HepG2 (cell line): ENCODE data around the gene RNASE4. TPM values are rescaled to one million over a fixed set of nuclear protein-coding genes. Genes with fewer than 3 reads are reported as not detected.

ENCODE experiments used
- ARID5B ChIP-seq: IDR thresholded peaks from 2 replicates; pipeline ENCODE4 v1.4.0; 2020; ENCODE audit warnings: mild to moderate bottlenecking, missing genetic modification reagents
- CEBPG ChIP-seq: IDR thresholded peaks from 2 replicates; pipeline ENCODE4 v1.6.1; 2016
- FOXK1 ChIP-seq: sonication (generic); formaldehyde crosslinking; IDR thresholded peaks from 2 replicates; pipeline ENCODE4 v1.4.0; 2020; ENCODE audit warnings: low read depth, missing genetic modification reagents, borderline replicate concordance
- GABPA ChIP-seq, 2 experiments: IDR thresholded peaks; 2 replicates each; pipeline ENCODE4 v1.6.1; 2011 to 2016; ENCODE audit warnings: low read depth in 2 of 2, low read length in 1 of 2, missing biosample characterization in 1 of 2, missing genetic modification characterization in 1 of 2
- KDM3A ChIP-seq: IDR thresholded peaks from 2 replicates; pipeline ENCODE4 v1.6.1; 2018; ENCODE audit warnings: low read depth, missing compliant biosample characterization
- KLF11 ChIP-seq: IDR thresholded peaks from 2 replicates; pipeline ENCODE4 v1.6.1; 2016; ENCODE audit warnings: missing compliant biosample characterization
- MTA1 ChIP-seq: sonication (generic); formaldehyde crosslinking; IDR thresholded peaks from 2 replicates; pipeline ENCODE4 v1.4.0; 2020; ENCODE audit warnings: missing genetic modification reagents, mild to moderate bottlenecking, borderline replicate concordance
- THAP7 ChIP-seq: sonication (generic); formaldehyde crosslinking; IDR thresholded peaks from 2 replicates; pipeline ENCODE4 v1.8.1; 2023; ENCODE audit warnings: mild to moderate bottlenecking, missing genetic modification reagents
- YEATS2 ChIP-seq: sonication (generic); formaldehyde crosslinking; IDR thresholded peaks from 2 replicates; pipeline ENCODE4 v1.4.0; 2020; ENCODE audit warnings: missing genetic modification reagents, borderline replicate concordance
- ZFP36L2 ChIP-seq: sonication (generic); formaldehyde crosslinking; IDR thresholded peaks from 2 replicates; pipeline ENCODE4 v1.4.0; 2020; ENCODE audit warnings: missing genetic modification reagents
- ZNF383 ChIP-seq: sonication (generic); formaldehyde crosslinking; IDR thresholded peaks from 2 replicates; pipeline ENCODE4 v1.4.0; 2020; ENCODE audit warnings: missing genetic modification reagents, mild to moderate bottlenecking, borderline replicate concordance
- polyA plus RNA-seq, 8 experiments: library from polyadenylated mRNA; depleted of rRNA in 3 of 8; stranded (reverse) in 7 of 8; unstranded in 1 of 8; fragments of >200 nt; fragmentation: Illumina TruSeq in 4 of 8; extraction: Trizol in 4 of 8; gene quantifications; 2 replicates each; pipeline versions ENCODE4 v1.2.1 to v1.2.3, GENCODE V29; 2011 to 2016; ENCODE audit warnings: low read depth in 4 of 8, missing spikeins in 1 of 8, mixed read lengths in 1 of 8; ENCODE audit not compliant: insufficient read depth in 1 of 8
- total RNA-seq, 5 experiments: library from RNA; depleted of rRNA; stranded (reverse); fragments of >200 nt; fragmentation: Illumina TruSeq; extraction: Trizol; gene quantifications; 2 replicates each; pipeline ENCODE4 v1.2.3, GENCODE V29; 2016; ENCODE audit warnings: low read depth in 1 of 5

RNASE4 gene
- total and polyA plus RNA-seq, 2 of the 13 experiments (the other 11 are each of a cell fraction or from before 2014, with no cell fraction given), result 109 to 983 TPM

DNA sequence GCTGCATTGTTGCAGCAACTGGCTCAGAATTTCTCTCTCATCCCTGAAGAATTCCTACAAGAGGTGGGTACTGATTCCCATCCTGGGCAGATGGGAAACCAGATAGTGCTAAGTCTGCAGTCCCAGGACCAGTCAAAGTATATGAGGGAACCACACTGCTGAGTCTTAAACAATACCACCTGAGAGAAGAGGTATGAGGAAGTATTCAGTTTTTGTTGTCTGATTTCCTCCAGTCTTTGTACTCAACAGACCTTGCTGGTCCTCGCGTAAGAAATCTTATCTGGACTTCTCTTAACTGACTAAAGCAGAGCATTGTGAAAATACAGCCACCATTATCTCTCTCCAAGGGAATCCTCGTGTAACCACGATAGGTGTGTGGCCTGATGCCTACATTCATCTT lies 57.8 kb downstream of the RNASE4 start (continued):
- TF ChIP-seq ARID5B (CRISPR knock-in tag) (no peak), FOXK1 (CRISPR knock-in tag) (no peak), THAP7 (CRISPR knock-in tag) (no peak), YEATS2 (CRISPR knock-in tag) (no peak), ZFP36L2 (CRISPR knock-in tag) (no peak), ZNF383 (CRISPR knock-in tag) (no peak), KDM3A (CRISPR knock-in tag) (no peak), KLF11 (no peak), MTA1 (CRISPR knock-in tag) (no peak), CEBPG (CRISPR knock-in tag) (no peak), GABPA (IDR thresholded peaks at IDR 0.05; ENCODE audit: low read depth, low read length) (no peak), GABPA (CRISPR knock-in tag; IDR thresholded peaks at IDR 0.05; ENCODE audit: low read depth) (no peak)
- TF ChIP-seq, all 625 proteins: peak for 0
